WTC11 (cell line): ENCODE data around the gene RAB18.

Experiments
- CBFB ChIP-seq: sonication (generic); formaldehyde crosslinking; IDR thresholded peaks from 2 replicates; pipeline ENCODE4 v1.8.1; 2022; ENCODE audit warnings: mild to moderate bottlenecking, low read depth, missing genetic modification reagents
- SMAD3 ChIP-seq: sonication (generic); formaldehyde crosslinking; IDR thresholded peaks from 2 replicates; pipeline ENCODE4 v1.8.0; 2022; ENCODE audit warnings: missing genetic modification reagents, mild to moderate bottlenecking, borderline replicate concordance
- TEAD4 ChIP-seq: sonication (generic); formaldehyde crosslinking; IDR thresholded peaks from 2 replicates; pipeline ENCODE4 v1.8.0; 2022; ENCODE audit warnings: mild to moderate bottlenecking, missing genetic modification reagents
- ZNF317 ChIP-seq: sonication (generic); formaldehyde crosslinking; IDR thresholded peaks from 2 replicates; pipeline ENCODE4 v1.8.1; 2023; ENCODE audit warnings: low read depth, mild to moderate bottlenecking, moderate library complexity, missing genetic modification reagents, borderline replicate concordance
- TF ChIP-seq, protein P1 (sequence below): fragments of 200-600 bp; IDR thresholded peaks from 2 replicates; pipeline ENCODE4 v1.8.0; 2022; ENCODE audit warnings: antibody characterized with exemption
- TF ChIP-seq, protein P2 (sequence below): sonication (generic); formaldehyde crosslinking; IDR thresholded peaks from 2 replicates; pipeline ENCODE4 v1.8.0; 2022; ENCODE audit warnings: mild to moderate bottlenecking, missing genetic modification reagents
- TF ChIP-seq, protein P3 (sequence below): sonication (generic); formaldehyde crosslinking; IDR thresholded peaks from 2 replicates; pipeline ENCODE4 v1.8.0; 2022; ENCODE audit warnings: mild to moderate bottlenecking, missing genetic modification reagents
- TF ChIP-seq, protein P4 (sequence below): sonication (generic); formaldehyde crosslinking; IDR thresholded peaks from 2 replicates; pipeline ENCODE4 v1.8.1; 2023; ENCODE audit warnings: mild to moderate bottlenecking, missing genetic modification reagents, moderate library complexity

DNA sequence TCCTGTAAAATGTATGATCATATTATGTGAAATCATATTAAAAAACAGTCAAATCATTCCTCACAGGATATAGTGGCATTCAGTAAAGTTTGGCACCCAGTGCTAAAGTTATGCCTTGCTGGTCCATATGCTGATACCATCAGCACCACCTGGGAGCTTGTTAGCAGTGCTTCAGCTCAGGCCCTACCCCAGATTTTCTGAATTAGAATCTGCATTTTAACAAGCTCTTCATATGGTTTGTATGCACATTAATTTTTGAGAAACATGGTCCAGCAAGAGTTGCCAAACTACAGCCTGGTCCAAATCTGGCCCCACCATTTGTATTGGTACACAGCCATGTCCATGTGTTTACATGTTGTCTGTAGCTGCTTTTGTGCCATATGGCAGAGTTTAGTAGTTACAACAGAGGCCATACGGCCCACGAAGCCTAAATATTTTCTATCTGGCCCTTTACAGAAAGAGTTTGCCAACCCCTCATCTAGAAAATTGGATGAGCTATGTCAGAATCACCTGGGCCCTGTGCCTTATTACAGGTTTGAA lies 30.1 kb downstream of the RAB18 start:
- TF ChIP-seq, protein P1, sequence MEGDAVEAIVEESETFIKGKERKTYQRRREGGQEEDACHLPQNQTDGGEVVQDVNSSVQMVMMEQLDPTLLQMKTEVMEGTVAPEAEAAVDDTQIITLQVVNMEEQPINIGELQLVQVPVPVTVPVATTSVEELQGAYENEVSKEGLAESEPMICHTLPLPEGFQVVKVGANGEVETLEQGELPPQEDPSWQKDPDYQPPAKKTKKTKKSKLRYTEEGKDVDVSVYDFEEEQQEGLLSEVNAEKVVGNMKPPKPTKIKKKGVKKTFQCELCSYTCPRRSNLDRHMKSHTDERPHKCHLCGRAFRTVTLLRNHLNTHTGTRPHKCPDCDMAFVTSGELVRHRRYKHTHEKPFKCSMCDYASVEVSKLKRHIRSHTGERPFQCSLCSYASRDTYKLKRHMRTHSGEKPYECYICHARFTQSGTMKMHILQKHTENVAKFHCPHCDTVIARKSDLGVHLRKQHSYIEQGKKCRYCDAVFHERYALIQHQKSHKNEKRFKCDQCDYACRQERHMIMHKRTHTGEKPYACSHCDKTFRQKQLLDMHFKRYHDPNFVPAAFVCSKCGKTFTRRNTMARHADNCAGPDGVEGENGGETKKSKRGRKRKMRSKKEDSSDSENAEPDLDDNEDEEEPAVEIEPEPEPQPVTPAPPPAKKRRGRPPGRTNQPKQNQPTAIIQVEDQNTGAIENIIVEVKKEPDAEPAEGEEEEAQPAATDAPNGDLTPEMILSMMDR: no peak
- TF ChIP-seq, protein P2, sequence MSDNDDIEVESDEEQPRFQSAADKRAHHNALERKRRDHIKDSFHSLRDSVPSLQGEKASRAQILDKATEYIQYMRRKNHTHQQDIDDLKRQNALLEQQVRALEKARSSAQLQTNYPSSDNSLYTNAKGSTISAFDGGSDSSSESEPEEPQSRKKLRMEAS (CRISPR knock-in tag): no peak
- TF ChIP-seq ZNF317 (no peak), SMAD3 (CRISPR knock-in tag) (no peak), TEAD4 (CRISPR knock-in tag) (no peak), CBFB (CRISPR knock-in tag) (no peak)
- TF ChIP-seq, protein P3, sequence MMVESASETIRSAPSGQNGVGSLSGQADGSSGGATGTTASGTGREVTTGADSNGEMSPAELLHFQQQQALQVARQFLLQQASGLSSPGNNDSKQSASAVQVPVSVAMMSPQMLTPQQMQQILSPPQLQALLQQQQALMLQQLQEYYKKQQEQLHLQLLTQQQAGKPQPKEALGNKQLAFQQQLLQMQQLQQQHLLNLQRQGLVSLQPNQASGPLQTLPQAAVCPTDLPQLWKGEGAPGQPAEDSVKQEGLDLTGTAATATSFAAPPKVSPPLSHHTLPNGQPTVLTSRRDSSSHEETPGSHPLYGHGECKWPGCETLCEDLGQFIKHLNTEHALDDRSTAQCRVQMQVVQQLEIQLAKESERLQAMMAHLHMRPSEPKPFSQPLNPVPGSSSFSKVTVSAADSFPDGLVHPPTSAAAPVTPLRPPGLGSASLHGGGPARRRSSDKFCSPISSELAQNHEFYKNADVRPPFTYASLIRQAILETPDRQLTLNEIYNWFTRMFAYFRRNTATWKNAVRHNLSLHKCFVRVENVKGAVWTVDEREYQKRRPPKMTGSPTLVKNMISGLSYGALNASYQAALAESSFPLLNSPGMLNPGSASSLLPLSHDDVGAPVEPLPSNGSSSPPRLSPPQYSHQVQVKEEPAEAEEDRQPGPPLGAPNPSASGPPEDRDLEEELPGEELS (CRISPR knock-in tag): no peak
- TF ChIP-seq, protein P4, sequence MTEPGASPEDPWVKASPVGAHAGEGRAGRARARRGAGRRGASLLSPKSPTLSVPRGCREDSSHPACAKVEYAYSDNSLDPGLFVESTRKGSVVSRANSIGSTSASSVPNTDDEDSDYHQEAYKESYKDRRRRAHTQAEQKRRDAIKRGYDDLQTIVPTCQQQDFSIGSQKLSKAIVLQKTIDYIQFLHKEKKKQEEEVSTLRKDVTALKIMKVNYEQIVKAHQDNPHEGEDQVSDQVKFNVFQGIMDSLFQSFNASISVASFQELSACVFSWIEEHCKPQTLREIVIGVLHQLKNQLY (CRISPR knock-in tag): no peak
